GM19193 (cell line): ENCODE data around the gene OR2L2.

ENCODE experiments used
- POLR2A ChIP-seq: IDR thresholded peaks from 4 replicates; pipeline ENCODE4 v1.6.1; 2011; ENCODE audit not compliant: insufficient read depth, insufficient read length; ENCODE audit errors: extremely low read depth

OR2L2 gene

GRCh38 chr1:248029770-248030169 is at the start of gene OR2L2:
OR2L2 (plus strand) TSS chr1:248030070; CDS start chr1:248038268, 8,198 bp downstream.
- TF ChIP-seq POLR2A, result no peak

- no peak for TF ChIP-seq POLR2A
These were observed 36.9 kb upstream of the OR2L2 start for GRCh38 chr1:247992986-247993385.

GRCh38 chr1:247998811-247999210 is 31.1 kb upstream of the OR2L2 start:
- no peak for TF ChIP-seq POLR2A

GRCh38 chr1:248000169-248000568 is 29.7 kb upstream of the OR2L2 start:
- TF ChIP-seq POLR2A, result no peak

- no peak for TF ChIP-seq POLR2A
These were observed 22.1 kb upstream of the OR2L2 start for GRCh38 chr1:248007778-248008177.

GRCh38 chr1:248009681-248010080 is 20.2 kb upstream of the OR2L2 start:
- no peak for TF ChIP-seq POLR2A

- TF ChIP-seq POLR2A, result no peak
These were observed 16.6 kb upstream of the OR2L2 start, which contains the start of gene OR2L5 for GRCh38 chr1:248013229-248013710. OR2L5 (plus strand) TSS chr1:248013660; CDS start chr1:248021948, 8,288 bp downstream.

GRCh38 chr1:248015803-248016202 is 14.1 kb upstream of the OR2L2 start:
- TF ChIP-seq POLR2A, result no peak

GRCh38 chr1:248045209-248045608 is 15.3 kb downstream of the OR2L2 start:
- no peak for TF ChIP-seq POLR2A

GRCh38 chr1:248046536-248046935 is 16.7 kb downstream of the OR2L2 start, which contains the start of gene OR2L3:
OR2L3 (plus strand) TSS chr1:248046836; CDS start chr1:248060682, 13,846 bp downstream.
- TF ChIP-seq POLR2A, result no peak

GRCh38 chr1:248047008-248047407 is 17.1 kb downstream of the OR2L2 start:
- TF ChIP-seq POLR2A, result no peak

GRCh38 chr1:248054671-248055070 is 24.8 kb downstream of the OR2L2 start:
- no peak for TF ChIP-seq POLR2A

- no peak for TF ChIP-seq POLR2A
These were observed 25.4 kb downstream of the OR2L2 start for GRCh38 chr1:248055261-248055660.

- no peak for TF ChIP-seq POLR2A
These were observed 35.2 kb downstream of the OR2L2 start for GRCh38 chr1:248065071-248065470.

GRCh38 chr1:248065604-248066003 is 35.7 kb downstream of the OR2L2 start:
- TF ChIP-seq POLR2A, result no peak
